VCaP (cell line): ENCODE measurements around the gene TRIM4.

Source experiments
- H3K27ac ChIP-seq: fragments of 450-650 bp; 2 replicates; pipeline ENCODE4 v1.5.1; 2017
- CTCF ChIP-seq: fragments of 450-650 bp; conservative IDR thresholded peaks from 2 replicates; pipeline ENCODE4 v1.5.1; 2017; ENCODE audit warnings: mild to moderate bottlenecking, moderate library complexity

The TRIM4 gene

GRCh38 chr7:99928994-99929729, 9.8 kb upstream of the TRIM4 start, which contains the start of gene GJC3:
GJC3 (minus strand) TSS chr7:99929620; CDS start chr7:99929620, 0 bp downstream.
- peak within 1 kb of the TSS; percentile 54 for H3K27ac ChIP-seq
- peak; percentile 77 for TF ChIP-seq CTCF

- H3K27ac ChIP-seq = no peak overlapping the region
- TF ChIP-seq CTCF = no peak
Measured at GRCh38 chr7:99928188-99928587, 8.9 kb upstream of the TRIM4 start.

- H3K27ac ChIP-seq = no peak overlapping the region
- TF ChIP-seq CTCF = no peak
Measured at GRCh38 chr7:99927536-99927935, 8.2 kb upstream of the TRIM4 start.

GRCh38 chr7:99926321-99926720, 7.0 kb upstream of the TRIM4 start:
- TF ChIP-seq CTCF = no peak
- H3K27ac ChIP-seq = no peak overlapping the region

- no peak for TF ChIP-seq CTCF
- H3K27ac ChIP-seq = no peak overlapping the region
Measured at GRCh38 chr7:99923200-99923599, 3.9 kb upstream of the TRIM4 start.

- peak overlapping the region; percentile 95 for H3K27ac ChIP-seq
Measured at GRCh38 chr7:99920149-99920548, 819 bp upstream of the TRIM4 start.

GRCh38 chr7:99919814-99920112, 433 bp upstream of the TRIM4 start:
- TF ChIP-seq CTCF = no peak
- peak overlapping the region; percentile 95 for H3K27ac ChIP-seq

More at GRCh38 chr7:99920149-99920548, 819 bp upstream of the TRIM4 start:
- TF ChIP-seq CTCF = no peak
